Stimulated activated CD4-positive, alpha-beta T cell treated with anti-CD3 and anti-CD28 coated beads, Interleukin-1b, Interleukin-23, amount 100 ng/mL, for 1 hour (primary cell): ENCODE results near the gene NFATC2.

Experiments
- DNase-seq, 2 donors: peaks; one replicate each; pipeline ENCODE4 v3.0.0-alpha.2; 2020; ENCODE audit warnings: low read depth in 2 of 2

NFATC2 gene

GRCh38 chr20:51375561-51375960, 167.0 kb downstream of the NFATC2 start:
- DNase-seq = no peak

DNA sequence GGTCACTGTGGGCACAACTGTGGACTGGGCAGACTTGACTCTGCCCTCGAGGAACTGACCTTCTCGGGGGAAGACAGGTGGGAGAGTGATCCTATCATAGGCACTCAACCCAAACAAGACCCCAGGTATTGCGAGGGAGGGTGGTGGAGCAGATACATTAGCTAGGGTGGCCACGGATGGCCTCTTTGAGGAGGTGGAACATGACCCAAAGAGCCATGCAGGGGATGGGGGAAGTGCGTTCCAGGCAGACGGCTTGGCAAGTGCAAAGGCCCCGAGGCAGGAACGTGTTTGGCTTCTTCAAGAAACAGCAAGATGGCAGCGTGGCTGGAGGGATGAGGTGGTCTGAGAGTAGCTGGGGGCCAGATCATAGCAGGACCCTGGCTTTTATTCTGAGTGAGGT, 167.6 kb downstream of the NFATC2 start:
- DNase-seq = no peak

GRCh38 chr20:51374456-51374830, 168.1 kb downstream of the NFATC2 start:
- no peak for DNase-seq

DNA sequence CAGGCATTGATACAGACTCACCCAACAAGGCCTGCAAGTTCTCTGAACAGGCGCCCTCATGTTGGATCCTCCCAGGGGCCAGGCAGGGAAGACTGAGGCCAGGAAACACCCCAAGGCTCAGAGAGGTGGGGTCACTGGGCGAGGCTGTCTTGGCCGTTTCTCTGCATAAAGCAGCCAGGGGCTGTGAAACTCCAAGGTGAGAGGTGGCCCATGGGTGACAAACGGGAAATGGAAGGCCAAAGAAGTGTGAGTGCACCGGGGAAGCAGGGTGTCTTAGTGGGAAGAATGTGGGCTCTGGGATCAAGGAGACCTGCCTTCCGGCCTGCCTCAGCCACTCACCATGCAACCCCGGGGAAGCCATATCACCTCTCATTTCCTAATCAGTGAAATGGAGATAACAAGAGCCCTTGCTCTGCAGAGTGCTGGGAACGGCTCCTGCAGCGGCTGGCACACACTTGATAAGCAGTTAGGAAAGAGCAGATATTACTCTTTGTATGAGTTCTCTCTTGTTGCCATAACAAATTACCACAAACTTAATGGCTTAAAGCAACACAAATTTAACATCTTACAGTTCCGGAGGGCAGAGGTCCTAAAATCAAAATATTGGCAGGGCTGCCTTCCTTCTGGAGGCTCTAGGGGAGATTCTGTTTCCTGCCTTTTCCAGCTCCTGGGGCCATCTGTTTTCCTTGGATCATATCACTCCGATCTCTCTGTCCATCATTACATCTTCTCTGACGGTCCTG, 168.6 kb downstream of the NFATC2 start:
- no peak for DNase-seq

DNA sequence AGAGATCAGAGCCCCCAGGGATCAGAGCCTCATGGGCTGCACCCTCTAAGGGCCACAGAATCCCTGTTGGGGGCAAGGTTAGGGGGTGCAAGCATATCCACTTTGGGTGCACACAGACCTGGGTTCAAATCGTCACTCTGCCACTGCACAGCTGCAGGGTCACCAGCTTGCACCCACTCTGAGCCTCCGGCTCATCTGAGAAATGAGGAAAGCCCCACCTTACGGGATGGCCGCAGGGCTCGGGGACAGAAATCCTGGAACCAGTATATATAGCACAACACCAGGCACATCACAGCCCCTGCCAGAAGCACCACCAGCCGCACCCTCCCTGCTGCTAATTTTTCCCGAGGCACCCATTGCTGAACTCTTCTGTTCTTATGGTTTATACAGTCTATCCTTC, 169.6 kb downstream of the NFATC2 start:
- DNase-seq = no peak

DNA sequence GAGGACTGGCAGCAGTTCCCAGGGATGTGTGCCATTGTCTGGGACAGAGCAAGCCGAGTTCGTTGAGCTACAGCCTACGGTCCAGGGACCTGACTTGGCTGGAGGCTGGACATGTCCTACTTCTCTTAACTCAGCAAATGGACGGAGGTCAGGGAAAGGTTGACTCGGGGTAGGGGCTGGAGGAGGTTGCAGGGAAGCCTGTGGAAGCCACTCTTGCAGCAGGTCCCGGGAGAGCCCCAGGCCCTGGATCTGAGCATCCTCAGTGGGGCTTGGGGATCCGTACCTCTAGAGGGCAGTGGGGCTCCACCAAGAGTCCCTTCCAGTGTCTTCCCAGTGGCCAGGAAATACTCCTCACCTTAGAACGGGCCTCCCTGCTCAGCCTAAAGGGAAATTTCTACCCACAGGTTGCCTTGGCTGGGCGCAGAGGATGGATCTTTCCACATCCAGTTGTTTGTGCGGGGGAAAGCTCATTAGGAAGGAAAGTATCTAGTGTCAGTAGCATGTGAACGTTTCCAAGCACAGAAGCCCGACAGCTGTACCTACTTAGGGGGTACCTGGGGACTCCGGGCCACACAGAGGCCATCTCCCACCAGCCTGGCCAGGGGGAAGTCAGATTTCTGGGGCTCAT, 170.2 kb downstream of the NFATC2 start:
- peak; percentile 15 to 29 for DNase-seq

- DNase-seq = no peak
These were observed 170.8 kb downstream of the NFATC2 start for GRCh38 chr20:51371720-51372119.

- DNase-seq = no peak
These were observed 173.0 kb downstream of the NFATC2 start for GRCh38 chr20:51369503-51369902.

- DNase-seq = no peak
These were observed 173.9 kb downstream of the NFATC2 start for GRCh38 chr20:51368461-51369211.

- DNase-seq = no peak
These were observed 176.2 kb downstream of the NFATC2 start for GRCh38 chr20:51366155-51366886.

DNA sequence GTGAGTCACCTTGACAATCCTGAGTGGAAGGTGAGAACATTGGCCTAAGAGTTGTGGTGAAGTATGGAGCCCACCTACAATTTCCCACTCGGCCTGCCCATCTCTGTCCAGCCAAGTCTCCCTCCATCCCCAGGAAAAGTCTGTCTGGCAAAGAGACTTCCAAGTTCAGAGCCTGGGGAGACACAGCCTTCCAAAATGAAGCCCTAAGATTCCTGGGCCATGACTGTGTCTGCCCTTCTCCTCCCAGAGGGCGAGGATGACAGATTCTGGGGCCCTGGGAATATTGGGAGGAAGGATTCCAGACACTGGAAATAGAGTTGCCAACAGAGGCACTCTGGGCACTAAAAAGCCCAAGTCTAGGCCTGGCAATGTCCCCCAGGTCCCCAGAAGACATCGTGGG, 176.8 kb downstream of the NFATC2 start:
- DNase-seq = no peak

DNA sequence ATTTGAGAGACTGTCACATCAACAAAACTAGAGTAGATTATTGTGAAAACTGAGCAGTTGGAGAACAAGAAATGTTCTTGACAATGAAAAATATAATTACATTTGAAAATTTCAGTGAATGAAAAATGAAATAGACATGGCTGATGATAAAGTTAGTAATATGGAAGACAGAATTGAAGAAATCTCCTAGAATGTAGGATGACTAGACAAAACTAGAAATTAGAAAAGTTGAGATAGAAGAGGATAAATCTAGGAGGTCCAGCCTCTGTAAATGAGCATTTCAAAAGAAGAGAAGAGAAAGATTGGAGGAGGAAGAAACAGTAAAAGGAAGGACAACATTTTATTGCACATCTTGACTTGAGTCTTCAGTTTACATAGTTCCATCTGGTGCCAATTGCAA, 178.7 kb downstream of the NFATC2 start:
- no peak for DNase-seq

DNA sequence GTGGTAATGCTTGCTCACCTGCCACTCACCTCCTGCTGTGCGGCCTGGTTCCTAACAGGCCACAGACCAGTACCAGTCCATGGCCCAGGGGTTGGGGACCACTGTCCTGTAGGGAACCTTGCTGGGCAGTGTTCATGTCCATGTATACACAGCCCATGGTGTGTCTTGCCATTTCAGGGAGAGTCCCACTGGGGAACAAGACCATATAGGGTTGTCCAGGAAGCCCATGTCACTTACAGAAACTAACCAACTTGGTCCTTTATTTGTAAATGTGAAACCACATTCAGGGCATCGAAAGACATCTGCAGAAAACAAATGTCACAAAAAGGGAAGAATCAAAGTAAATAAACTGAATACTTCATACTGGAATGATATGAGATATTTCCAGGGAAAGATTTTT, 179.1 kb downstream of the NFATC2 start:
- no peak for DNase-seq

DNA sequence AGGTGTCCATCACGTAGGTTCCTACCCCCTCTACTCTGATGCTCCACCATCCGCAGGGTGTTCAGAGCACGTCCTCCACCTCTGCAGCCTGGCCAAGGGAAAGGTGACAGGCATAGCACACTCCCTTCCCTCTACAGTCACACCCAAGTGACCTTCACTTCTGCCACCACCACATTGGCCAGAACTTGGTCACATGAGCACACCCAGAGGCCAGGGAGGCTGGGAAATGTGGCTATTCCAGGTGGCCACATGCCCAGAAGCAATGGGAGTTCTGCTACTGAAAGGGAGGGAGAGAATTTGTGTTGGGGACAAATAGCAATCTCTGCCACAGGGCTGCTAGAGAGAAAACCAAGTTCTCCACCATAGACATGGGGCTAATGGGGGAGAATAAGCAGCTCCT, 180.3 kb downstream of the NFATC2 start:
- no peak for DNase-seq

- no peak for DNase-seq
These were observed 181.3 kb downstream of the NFATC2 start for GRCh38 chr20:51361258-51361657.

DNA sequence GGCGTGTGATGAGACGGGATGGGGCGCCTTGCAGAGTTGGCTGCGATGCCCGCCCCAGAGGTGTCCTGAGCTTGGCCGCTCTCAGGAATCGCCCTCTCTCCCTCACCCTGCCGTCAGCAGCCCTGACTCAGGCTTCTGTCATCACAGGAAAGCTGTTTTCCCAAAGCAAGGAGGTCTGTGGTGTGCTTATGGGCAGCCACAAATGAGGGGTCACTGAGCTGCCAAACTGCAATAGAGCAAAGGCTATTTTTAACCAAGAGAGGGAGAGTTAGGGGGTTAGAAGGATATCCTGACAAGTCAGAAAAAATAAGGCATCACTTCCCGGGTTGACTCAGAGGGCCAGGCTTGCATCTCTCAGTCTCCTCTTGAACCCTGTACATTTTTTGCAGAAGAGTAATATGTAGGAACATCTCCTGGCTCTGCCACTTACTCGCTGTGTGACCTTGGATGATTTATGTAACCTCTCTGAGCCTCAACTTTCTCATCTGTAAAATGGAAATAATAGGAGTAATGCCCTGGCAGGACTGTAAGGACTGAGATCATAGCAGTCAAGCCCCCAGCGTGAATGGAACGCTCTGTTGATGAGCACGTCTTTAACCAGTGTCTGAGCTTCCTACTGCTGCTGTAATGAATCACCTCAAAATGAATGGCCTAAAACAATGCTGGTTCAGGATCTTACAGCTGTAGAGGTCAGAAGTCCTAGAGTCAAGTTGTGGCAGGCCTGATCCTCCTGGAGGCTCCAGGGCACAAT, 181.9 kb downstream of the NFATC2 start:
- no peak for DNase-seq

GRCh38 chr20:51359947-51360346, 182.6 kb downstream of the NFATC2 start:
- DNase-seq = no peak

DNA sequence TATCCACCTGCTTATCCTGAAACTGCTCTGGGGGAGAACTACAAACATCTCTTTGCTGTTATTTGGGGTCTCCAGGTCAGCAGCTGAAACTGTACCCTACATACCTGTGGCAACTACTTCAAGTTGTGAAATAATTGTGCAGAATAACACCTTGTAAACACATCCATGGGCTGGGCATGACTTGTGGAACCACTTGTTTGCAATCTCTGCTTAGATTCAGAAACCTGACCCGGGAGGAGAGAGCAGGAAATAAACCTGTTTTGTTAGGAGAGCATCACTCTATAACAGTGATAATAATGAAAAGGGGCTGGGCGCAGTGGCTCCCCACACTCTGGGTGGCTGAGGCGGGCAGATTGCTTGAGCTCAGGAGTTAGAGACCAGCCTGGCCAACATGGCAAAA, 183.1 kb downstream of the NFATC2 start:
- no peak for DNase-seq

GRCh38 chr20:51358032-51358724, 184.3 kb downstream of the NFATC2 start:
- DNase-seq = no peak

DNA sequence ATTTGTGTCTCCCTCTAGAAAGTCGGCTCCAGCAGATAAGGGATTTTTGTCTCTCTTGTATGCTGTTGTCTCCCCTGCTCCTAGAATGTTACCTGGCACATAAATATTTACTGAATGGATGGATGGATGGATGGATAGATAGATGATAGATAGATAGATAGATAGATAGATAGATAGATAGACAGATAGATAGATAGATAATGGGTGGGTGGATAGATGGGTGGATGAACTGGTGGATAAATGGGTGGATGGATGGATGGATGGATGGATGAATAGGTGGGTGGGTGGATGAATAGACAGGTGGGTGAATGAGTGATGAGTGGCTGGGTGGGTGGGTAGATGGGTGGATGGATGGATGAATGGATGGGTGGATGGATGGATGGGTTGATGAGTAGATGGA, 185.0 kb downstream of the NFATC2 start:
- DNase-seq = no peak

DNA sequence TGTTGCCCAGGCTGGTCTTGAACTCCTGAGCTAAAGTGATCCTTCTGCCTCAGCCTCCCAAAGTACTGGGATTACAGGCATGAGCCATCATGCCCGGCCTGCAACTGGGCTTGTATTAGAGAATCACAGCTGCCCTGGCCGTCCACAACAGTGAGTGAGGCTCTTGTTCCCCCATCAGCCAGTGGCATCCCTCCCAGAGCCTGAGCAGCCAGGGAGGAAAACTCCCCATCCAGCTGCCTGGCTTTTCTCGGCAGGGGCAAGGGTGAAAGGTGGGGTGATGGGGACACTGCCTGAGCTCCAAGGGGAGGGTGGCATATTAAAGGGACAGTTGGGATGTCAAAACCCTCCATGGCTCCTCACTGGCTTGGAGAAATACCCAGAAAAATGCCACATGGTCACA, 185.6 kb downstream of the NFATC2 start:
- no peak for DNase-seq
